TTC549 (cell line): ENCODE measurements around the gene FLYWCH1.
A peak's percentile ranks its signal among the peaks of the same experiment; 100 is the strongest.

ENCODE experiments used
- FAIRE-seq: peaks from 2 replicates; lab custom pipeline; 2012; peaks lifted over from hg19 to GRCh38; lab: Jason Lieb, UNC

FLYWCH1 gene

DNA sequence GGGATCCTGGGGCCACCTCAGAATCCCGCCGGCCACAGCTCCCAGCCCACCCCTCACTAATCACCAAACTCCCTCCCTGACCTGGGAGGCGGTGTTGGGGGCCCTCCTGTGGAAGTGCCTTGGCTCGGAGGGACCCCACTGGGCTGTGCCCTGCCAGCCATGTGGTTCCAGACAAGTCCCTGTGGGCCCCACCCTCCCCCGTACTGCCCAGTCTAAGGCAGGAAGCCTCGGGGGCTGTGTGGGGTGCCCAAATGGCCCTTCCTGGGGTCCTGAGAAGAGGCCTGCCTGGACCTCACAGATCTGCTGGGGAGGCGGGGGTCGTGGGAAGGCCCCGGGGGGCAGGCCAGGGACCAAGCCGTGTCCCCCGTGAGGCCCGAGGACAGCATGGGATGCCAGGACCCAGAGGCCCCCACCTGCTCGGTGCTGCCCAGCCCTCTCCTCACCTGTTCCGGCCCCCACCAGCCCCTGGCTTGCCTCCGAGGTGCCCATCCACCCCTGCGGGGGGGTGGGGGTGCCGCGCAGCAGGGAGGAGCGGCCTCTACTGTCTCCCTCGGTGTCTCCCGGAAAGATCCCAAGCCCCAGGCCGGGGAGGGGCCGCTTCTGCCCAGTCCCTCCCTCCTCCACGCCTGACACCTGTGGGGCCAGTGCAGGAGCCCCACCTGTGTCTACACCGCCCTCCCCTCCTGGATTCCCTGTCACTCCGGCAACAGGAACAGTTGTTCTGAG lies 43.1 kb downstream of the FLYWCH1 start:
- FAIRE-seq: no peak

DNA sequence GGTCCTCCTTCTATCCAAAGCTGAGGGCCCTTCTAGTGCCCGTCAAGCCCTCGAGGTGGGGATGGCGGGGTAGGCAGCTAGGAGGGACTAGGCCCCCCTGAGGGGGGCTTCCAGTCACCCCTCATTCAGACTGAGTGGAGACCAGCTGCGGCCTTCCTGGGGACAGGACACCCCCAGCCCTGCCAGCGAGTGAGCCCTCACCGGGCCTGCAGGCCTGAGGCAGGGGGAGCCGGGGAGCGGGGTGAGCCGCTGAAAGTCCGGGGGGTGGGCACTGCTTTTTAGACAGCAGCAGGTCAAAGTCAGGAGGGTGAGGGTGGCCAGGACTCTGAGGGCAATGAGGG lies 43.7 kb downstream of the FLYWCH1 start:
- no peak for FAIRE-seq

DNA sequence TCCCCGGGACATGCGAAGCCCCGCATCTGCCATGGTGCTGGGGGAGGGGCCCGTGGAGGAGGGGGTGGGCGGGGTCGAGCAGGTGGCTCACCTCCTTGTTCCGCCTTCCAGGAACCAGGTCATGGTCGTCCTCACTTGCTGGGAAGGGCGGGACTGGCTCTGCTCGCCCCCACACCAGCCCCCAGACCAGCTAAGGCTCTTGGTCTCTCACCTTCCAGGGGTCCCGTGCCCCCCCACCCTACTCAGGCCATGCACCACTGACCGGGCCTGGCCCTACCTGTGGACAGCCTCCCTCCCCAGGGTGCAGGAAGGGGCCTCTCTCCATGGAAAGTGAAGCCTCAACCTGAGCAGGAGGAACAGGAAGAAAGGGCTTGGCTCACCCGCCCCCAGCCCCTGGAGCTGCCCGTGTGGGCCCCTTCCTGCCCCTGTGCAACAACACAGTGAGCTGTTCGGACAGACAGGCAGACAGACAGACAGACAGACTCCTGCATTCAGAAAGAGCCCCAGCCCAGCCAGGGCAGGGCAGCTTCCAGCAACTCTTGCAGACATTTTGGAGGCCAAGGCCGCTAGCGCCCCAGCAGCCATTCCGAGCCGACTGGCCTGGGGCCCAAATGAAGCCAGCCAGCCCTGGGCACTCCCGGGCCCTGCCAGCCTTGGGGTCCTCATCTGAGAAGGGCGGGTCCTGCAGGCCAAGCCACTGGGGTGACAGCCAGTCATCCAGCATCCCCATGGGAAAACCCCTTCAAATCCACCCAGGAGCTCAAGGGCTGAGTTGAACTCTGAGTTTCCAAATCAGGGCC lies 44.2 kb downstream of the FLYWCH1 start:
- FAIRE-seq: no peak

DNA sequence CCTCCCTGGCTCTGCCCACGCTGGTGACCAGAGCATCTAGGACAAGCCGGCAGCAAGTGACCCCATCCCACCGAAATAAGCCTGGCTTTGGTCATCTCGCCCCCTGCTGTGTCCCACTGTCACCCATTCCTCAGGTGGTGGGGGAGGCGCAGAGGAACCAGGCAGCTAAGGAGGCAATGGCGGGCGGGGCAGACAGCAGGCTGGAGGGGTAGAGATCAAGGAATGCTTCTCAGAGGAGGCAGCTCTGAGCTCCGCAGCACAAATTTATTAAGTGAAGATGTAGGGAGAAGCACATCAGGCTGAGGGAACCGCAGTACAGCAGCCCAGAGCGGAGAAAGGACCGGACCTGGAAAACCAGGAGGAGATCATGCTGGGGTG lies 44.8 kb downstream of the FLYWCH1 start:
- FAIRE-seq: no peak

DNA sequence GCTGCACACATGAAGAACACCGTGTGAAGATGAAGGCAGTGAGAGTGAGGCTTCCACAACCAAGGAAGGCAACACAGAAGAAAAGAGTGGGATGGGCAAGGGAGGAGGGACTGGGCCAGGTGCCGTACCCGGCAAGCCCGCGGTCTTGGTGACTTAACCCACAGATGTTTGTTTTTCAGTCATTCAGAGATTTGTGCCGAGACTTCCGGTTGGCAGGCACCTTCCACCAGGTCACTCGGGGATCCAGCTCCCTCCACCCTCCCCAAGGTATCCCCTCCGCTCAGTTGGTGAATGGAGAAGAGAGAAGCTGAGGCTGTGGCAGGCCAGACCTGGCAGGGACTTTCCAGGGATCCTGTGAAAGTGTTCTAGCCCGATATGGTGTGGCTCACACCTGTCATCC lies 47.5 kb downstream of the FLYWCH1 start:
- no peak for FAIRE-seq

DNA sequence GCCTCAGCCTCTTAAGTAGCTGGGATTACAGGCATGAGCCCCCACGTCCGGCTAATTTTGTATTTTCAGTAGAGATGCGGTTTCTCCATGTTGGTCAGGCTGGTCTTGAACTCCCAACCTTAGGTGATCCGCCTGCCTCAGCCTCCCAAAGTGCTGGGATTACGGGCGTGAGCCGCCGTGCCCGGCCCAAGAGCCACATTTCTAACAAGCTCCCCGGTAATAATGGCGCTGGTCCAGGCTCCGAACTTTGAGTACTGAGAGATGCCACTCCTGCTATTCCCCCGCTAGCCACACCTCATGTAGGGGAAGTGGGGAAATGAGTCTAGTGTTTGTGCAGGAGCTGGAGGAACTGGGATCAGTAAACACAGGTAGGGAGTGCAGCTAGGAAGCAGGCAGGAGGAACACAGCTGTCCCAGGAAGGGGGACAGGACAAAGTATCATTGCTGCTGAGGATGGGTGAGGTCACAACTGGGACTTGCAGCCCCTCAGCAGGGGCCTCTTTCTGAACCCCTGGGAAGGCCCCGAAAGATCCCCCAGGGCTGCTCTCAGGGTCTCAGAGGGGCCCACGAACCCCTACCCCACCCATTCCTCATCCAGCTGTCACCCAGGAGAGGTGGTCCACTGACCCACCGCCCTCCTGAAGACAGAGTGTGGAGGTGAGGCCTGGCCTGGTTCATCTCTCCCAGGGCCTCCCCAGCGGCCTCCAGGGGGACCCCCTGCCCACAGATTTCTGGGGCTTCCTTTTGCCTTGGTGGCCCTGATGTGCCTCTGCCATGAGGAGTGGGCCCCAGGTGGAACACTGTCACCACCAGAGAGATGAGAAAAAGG lies 48.7 kb downstream of the FLYWCH1 start:
- no peak for FAIRE-seq

DNA sequence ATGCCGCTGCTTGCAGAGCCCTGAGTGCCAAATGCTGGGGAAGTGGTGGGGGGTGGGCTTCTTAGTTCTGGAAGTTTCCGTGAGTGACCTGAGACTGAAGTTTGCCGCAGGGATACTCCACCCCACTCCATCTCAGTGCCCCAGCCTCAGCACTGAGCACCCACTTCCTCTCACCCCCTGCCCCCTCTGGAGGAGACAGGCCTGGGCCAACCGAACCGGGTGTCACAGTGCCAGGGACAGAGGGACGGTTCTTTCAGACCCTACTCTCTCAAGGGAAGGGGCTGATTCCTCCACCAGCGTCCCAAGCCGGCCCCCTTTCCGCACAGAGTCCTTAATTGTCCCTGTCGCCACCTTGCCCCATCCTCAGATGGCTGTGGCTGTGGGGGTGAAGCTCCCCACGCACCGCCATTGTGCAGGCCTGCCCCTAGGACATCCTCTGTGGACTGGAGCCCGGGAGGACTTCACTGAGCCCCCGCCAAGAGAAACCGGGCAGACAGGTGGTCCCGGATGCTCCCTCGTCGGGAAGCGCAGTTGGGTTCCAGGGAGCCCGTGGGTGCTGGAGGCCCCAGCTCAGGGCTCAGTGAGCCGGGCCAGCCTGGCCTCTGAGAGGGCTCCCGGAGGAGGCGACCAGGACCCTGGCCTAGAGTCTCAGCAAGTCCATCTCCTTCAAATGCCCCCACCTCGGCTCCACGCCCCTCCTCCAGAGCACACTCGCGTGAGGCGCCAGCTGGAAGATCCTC lies 50.8 kb downstream of the FLYWCH1 start:
- FAIRE-seq: no peak

DNA sequence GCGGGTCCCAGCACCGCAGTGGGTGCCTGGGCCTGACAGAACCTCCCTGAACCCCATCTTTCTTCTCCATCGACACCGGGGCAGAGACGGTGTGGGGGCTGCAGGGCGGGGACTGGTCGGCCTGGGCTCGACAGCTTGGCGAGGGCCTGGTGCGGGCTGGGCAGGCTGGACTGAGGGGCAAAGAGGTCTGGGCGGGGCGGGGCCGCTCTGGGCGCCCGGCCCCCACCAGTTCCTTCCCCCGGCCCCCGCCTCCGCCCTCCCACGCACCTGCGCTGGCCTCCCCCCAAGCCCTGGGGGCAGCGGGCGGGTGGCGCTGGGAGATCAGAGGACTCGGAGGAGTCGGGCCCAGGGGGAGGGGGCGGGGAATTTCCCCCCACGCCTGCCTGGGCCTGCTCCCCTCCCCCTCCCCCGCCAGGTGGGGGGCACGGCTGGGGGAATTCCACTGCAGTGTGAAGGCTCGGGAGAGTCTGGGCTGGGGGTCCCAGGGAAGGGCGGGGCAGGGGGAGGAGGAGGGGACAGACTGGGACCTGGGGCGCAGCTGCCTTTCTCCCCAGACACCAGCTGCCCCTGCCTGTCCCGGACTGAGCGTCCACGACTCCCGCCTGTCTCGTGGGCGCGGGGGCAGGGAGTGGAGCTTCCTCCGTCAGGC lies 51.5 kb downstream of the FLYWCH1 start:
- no peak for FAIRE-seq

DNA sequence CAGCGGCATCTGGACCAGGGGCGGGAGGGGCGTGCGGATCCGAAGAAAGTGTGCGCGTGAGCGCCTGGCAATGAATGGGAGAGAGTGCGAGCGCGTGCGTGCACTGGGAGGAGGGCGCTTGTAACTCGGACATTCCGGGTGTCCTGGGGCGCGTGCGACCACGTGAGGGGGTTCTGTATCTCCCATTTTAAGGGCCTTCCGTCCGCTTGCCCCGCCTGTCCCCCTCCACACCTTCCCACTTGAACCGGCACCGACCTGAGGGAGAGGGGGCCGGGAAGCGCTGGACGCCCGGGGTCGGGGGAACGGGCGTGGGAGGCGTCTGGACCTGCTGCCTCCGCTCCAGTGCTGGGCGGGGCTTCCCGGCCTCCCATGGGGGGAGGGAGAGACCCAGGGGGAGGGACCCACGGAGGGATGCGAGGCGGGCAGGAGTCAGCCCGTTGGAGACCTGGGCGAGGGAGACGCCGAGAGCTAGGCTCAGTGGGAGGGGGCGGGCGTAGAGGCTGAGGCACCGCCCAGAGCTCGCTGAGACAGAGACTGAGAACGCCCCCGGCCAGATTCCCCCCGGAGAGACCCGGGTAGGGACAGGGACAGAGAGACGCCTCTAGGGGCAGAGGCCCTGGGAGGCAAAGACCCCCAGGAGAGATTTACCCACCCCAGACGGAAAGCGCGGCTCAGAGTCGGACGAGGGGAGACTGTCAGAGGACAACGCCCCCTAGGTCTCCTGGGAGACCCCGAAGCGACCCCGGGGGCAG lies 52.2 kb downstream of the FLYWCH1 start, which contains the start of gene KREMEN2:
Gene KREMEN2, plus strand, starts transcription at position 553 of the 752 bp plus-strand sequence. CDS start 246 bp downstream, outside the sequence.
- FAIRE-seq: peak; percentile 5

DNA sequence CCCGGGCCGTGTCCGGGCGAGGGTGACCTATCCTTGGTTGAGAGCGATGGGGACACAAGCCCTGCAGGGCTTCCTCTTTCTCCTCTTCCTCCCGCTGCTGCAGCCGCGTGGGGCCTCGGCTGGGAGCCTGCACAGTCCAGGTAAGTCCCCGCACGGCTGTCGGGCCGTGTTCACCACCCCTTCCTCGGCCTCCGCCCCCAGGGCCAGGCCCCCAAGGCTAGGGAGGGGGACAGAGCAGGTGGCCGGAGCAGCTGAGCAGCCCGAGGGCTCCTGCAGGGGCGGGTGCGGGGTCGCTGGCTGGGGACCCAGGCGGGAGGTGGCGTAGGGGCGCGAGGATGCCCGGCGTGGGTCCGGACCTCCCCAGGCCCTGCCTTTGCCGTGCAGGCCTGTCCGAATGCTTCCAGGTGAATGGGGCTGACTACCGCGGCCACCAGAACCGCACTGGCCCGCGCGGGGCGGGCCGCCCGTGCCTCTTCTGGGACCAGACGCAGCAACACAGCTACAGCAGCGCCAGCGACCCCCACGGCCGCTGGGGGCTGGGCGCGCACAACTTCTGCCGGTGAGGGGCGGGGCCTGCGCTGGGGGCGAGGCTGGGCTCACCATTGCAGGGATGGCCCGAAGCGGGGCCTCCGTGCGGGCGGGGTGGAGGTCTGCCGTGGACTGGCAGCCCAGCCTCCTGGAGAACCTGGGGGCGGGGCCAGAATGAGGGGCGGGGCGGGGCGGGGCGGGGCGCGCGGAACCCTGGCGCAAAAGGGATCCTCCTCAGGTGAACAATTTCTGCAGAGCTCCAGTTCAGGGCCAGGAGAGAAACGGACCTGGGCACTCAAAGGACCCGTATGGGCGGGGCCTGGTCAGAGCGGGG lies 53.0 kb downstream of the FLYWCH1 start:
- FAIRE-seq: no peak

DNA sequence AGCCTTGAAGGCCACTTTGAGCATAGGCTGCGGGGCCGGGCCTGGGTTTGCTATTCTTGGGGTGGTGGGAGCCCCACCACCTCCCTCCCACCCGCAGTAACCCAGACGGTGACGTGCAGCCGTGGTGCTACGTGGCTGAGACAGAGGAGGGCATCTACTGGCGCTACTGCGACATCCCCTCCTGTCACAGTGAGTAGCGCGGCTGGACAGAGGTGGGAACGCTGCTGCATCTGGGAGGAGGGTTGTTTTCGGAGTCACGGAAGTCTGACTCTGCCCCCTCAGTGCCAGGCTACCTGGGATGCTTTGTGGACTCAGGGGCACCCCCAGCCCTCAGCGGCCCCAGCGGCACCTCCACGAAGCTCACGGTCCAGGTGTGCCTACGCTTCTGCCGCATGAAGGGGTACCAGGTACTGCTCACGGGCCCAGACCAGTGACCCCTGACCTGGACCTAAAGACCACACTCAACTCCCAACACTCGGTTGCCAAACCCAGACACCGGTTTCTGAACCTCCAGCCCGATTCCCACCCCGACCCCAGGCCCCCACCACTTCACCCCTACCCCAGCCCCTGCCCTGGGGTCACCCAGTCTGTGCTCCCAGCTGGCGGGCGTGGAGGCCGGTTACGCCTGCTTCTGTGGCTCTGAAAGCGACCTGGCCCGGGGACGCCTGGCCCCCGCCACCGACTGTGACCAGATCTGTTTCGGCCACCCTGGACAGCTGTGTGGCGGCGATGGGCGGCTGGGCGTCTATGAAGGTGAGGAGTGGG lies 54.5 kb downstream of the FLYWCH1 start:
- no peak for FAIRE-seq

DNA sequence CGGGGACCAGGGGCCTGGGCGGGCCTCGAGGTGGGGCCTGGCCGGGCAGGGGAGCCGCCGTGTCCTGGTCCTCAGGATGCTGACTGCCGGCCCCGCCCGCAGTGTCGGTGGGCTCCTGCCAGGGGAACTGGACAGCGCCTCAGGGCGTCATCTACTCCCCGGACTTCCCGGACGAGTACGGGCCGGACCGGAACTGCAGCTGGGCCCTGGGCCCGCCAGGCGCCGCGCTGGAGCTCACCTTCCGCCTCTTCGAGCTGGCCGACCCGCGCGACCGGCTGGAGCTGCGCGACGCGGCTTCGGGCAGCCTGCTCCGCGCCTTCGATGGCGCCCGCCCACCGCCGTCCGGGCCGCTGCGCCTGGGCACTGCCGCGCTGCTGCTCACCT lies 55.1 kb downstream of the FLYWCH1 start:
- no peak for FAIRE-seq

DNA sequence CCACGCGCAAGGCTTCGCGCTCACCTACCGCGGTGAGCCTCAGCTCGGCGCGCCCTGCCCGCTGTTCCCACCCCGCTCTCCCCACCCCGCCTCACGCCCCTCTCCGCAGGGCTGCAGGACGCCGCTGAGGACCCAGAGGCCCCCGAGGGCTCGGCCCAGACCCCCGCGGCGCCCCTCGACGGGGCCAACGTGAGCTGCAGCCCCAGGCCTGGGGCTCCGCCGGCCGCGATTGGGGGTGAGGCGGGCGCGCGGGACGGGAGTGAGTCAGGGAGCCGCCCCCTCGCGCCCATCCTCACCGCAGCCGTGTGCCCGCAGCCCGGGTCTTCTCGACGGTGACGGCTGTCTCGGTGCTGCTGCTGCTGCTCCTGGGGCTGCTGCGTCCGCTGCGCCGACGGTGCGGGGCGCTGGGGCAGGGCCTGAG lies 55.5 kb downstream of the FLYWCH1 start:
- no peak for FAIRE-seq

DNA sequence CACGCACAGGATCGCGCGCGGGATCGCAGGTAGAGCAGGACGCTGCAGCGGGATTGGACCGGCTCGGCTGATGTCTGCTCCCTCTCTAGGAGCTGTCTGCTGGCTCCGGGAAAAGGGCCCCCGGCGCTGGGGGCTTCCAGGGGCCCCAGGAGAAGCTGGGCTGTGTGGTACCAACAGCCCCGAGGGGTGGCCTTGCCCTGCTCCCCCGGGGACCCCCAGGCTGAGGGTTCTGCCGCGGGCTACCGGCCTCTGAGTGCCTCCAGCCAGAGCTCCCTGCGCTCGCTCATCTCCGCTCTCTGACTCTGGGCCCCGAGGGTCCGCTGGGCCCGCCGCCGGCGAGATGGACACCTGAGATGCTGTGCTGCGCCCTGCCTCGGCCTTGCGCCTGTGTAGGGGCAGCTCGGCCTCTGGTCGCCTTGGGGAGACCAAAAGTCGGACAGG lies 56.0 kb downstream of the FLYWCH1 start:
- FAIRE-seq: no peak

DNA sequence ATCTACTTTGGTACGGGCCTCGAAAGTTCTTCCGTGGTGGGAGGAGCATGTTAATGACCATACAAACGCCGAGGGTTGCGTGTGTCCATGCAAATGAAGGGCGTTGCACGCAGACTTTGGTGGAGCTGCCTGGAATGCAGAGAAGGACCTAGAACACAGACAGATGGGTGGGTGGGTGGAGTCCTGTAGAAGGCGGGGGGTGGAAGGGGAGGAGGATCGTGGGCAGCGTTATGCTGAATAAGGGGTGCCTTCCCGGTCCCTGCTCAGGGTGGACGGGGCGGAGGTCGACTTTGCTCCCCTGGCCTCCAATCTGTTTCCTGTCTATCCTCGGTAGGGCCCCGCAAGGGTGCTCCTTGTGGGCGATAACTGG lies 56.6 kb downstream of the FLYWCH1 start:
- FAIRE-seq: no peak

DNA sequence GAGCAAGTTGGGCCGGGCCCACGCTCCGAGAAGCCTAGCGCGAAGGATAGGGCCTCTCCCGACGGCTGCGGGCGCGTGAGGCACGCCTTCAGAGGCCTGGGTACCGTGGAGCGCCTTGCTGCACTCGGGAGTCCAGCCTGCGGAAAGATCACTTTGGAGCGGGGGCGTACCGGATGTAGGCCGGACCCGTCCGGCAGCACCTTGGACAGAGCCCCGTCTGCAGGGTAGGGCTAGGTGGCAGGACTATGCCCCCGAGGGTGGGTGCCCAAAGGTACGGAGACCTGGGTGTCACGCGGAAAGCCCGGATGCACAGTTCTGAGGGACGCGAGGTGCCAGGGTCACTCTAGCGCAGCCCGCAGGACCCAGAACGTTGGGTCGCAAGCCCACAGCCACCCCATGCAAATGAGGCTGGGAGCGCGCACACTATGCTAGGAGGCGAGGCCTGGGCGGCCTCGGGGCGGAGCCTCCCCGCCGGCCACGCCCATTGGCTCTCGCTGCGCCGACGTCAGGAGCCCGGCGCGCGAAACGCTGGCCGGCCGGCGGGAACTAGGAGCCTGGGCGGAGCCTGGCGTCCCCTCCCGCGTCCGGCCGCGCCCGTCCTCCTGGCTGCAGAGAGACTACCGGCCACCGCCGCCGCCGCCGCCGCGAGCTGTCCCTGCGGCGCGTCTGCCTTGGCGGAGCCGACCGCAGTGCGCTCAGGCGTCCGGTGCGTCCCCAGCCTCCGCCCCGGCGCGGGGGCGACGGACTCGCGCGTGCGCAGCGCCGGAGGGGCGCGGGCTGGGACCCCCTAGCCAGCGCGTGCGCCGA lies 57.2 kb downstream of the FLYWCH1 start, which contains the start of gene PAQR4:
Gene PAQR4, plus strand, starts transcription at position 611 of the 807 bp plus-strand sequence. CDS start 327 bp downstream, outside the sequence.
- FAIRE-seq: no peak

DNA sequence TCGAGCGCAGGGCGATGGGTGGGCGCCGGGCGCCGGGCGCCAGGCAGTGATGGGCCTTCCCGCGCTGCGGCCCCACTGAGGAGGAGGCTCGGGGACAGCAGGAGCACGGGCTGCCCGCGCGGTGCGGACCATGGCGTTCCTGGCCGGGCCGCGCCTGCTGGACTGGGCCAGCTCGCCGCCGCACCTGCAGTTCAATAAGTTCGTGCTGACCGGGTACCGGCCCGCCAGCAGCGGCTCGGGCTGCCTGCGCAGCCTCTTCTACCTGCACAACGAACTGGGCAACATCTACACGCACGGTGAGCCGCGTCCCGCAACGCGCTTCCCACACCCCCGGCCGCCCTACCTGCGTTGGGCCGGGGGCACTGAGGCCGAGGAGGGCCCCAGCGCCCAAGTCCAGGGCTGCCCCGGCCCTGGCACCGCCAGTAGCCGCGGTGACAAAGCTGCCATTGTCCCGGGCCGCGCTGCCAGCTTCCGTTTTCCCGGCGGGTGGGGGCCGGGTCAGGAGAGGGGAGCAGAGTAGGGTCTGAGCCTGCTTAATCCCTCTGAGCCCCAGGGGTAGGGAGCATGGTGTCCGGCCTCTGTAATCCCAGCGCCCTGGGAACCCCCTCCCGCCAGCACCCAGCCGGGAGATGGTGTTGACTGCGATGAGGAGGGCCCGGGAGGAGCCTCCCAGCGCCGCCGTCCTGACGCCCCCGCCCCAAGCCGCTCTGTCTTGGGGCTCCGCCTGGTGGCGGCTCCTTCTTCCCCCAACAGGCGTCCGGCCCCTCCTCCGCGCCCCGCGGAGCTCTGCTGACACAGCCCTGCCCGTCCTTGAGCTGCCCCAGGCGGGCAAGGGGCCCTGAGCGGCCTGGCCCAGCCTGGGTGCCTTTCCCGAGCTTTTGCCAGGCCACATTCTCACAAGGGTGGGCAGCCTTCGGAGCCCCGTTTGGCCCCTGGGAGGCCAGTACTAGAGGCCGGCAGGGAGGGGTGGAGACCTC lies 58.1 kb downstream of the FLYWCH1 start:
- no peak for FAIRE-seq
